KMS-11 (cell line): ENCODE results near the gene NUP58.

Experiments used
- H2AFZ ChIP-seq: fragments of 200-600 bp; sonication (generic); 2 replicates; pipeline ENCODE4 v1.6.1; 2016; ENCODE audit warnings: antibody characterized with exemption, mixed run types, low read depth
- H3K27ac ChIP-seq: fragments of 200-600 bp; sonication (generic); 2 replicates; pipeline ENCODE4 v1.6.1; 2016; ENCODE audit warnings: mild to moderate bottlenecking, mixed run types
- H3K27me3 ChIP-seq: fragments of 200-600 bp; sonication (generic); 2 replicates; pipeline ENCODE4 v1.6.1; 2017; ENCODE audit warnings: mild to moderate bottlenecking, low read depth, mixed run types, moderate library complexity; ENCODE audit not compliant: insufficient read depth
- H3K36me3 ChIP-seq: fragments of 200-600 bp; sonication (generic); 2 replicates; pipeline ENCODE4 v1.6.1; 2017; ENCODE audit warnings: mild to moderate bottlenecking, mixed run types; ENCODE audit not compliant: insufficient read depth
- H3K4me1 ChIP-seq: fragments of 200-600 bp; sonication (generic); 2 replicates; pipeline ENCODE4 v1.6.1; 2016; ENCODE audit warnings: mild to moderate bottlenecking, low read depth, mixed run types; ENCODE audit not compliant: poor library complexity, severe bottlenecking
- H3K4me2 ChIP-seq: fragments of 200-600 bp; sonication (generic); 2 replicates; pipeline ENCODE4 v1.7.0; 2016; ENCODE audit warnings: mild to moderate bottlenecking, mixed run types
- H3K4me3 ChIP-seq: fragments of 200-600 bp; sonication (generic); IDR thresholded peaks from 2 replicates; pipeline ENCODE4 v1.6.1; 2017; ENCODE audit warnings: low read depth, low read length, mixed read lengths; ENCODE audit not compliant: insufficient read depth
- H3K79me2 ChIP-seq: fragments of 200-600 bp; sonication (generic); 2 replicates; pipeline ENCODE4 v1.6.1; 2016; ENCODE audit warnings: low read depth, mixed run types; ENCODE audit not compliant: insufficient read depth
- H3K9ac ChIP-seq: fragments of 200-600 bp; sonication (generic); 2 replicates; pipeline ENCODE4 v1.6.1; 2016; ENCODE audit warnings: mild to moderate bottlenecking, mixed run types
- H4K20me1 ChIP-seq: fragments of 200-600 bp; sonication (generic); 2 replicates; pipeline ENCODE4 v1.6.1; 2016; ENCODE audit warnings: mild to moderate bottlenecking, mixed run types; ENCODE audit not compliant: insufficient read depth
- CTCF ChIP-seq: fragments of 200-600 bp; sonication (generic); conservative IDR thresholded peaks from 2 replicates; pipeline ENCODE4 v1.6.1; 2017; ENCODE audit warnings: low read depth, mild to moderate bottlenecking, antibody characterized with exemption, low read length, moderate library complexity, mixed read lengths

Gene NUP58

GRCh38 chr13:25379011-25379410, 77.6 kb downstream of the NUP58 start:
- Histone ChIP-seq H3K36me3 (no peaks in the 10 kb centered on the region), H2AFZ (no peak overlapping the region), H3K4me3 (no peak overlapping the region), H3K79me2 (no peaks in the 10 kb centered on the region), H4K20me1 (no peaks in the 10 kb centered on the region), H3K4me2 (no peak overlapping the region), H3K27ac (no peak overlapping the region), H3K27me3 (no peaks in the 10 kb centered on the region), H3K9ac (no peak overlapping the region), H3K4me1 (no peaks in the 10 kb centered on the region)
- no peak for TF ChIP-seq CTCF

GRCh38 chr13:25380082-25380481, 78.7 kb downstream of the NUP58 start:
- Histone ChIP-seq H3K4me3 (no peak overlapping the region), H4K20me1 (no peaks in the 10 kb centered on the region), H3K4me1 (no peaks in the 10 kb centered on the region), H3K36me3 (no peaks in the 10 kb centered on the region), H3K79me2 (no peaks in the 10 kb centered on the region), H2AFZ (no peak overlapping the region), H3K9ac (no peak overlapping the region), H3K4me2 (no peak overlapping the region), H3K27me3 (no peaks in the 10 kb centered on the region), H3K27ac (no peak overlapping the region)
- TF ChIP-seq CTCF = no peak

GRCh38 chr13:25380741-25381324, 79.4 kb downstream of the NUP58 start:
- no peaks in the 10 kb centered on the region for H3K4me1 ChIP-seq
- TF ChIP-seq CTCF = no peak
- H3K79me2 ChIP-seq = no peaks in the 10 kb centered on the region
- H3K36me3 ChIP-seq = no peaks in the 10 kb centered on the region
- no peak overlapping the region for H3K4me2 ChIP-seq
- no peaks in the 10 kb centered on the region for H4K20me1 ChIP-seq
- H3K9ac ChIP-seq = no peak overlapping the region
- H3K27ac ChIP-seq = no peak overlapping the region
- no peak overlapping the region for H2AFZ ChIP-seq
- no peaks in the 10 kb centered on the region for H3K27me3 ChIP-seq
- no peak overlapping the region for H3K4me3 ChIP-seq

- no peaks in the 10 kb centered on the region for H3K27me3 ChIP-seq
- no peak overlapping the region for H2AFZ ChIP-seq
- H3K4me3 ChIP-seq = no peak overlapping the region
- no peaks in the 10 kb centered on the region for H3K4me1 ChIP-seq
- H3K79me2 ChIP-seq = no peaks in the 10 kb centered on the region
- H4K20me1 ChIP-seq = no peaks in the 10 kb centered on the region
- no peak overlapping the region for H3K4me2 ChIP-seq
- no peak overlapping the region for H3K9ac ChIP-seq
- H3K36me3 ChIP-seq = no peaks in the 10 kb centered on the region
- TF ChIP-seq CTCF = no peak
- no peak overlapping the region for H3K27ac ChIP-seq
Measured at GRCh38 chr13:25384758-25385410, 83.5 kb downstream of the NUP58 start.
